NCI-H146 treated with DMSO at 0.1 percent for 48 hours (cell line): ENCODE data around the gene PSD2.

Experiments
- DNase-seq: peaks from one replicate; lab custom pipeline; 2025; ENCODE audit not compliant: unreplicated experiment; lab: John Stamatoyannopoulos, UW

The PSD2 gene

DNA sequence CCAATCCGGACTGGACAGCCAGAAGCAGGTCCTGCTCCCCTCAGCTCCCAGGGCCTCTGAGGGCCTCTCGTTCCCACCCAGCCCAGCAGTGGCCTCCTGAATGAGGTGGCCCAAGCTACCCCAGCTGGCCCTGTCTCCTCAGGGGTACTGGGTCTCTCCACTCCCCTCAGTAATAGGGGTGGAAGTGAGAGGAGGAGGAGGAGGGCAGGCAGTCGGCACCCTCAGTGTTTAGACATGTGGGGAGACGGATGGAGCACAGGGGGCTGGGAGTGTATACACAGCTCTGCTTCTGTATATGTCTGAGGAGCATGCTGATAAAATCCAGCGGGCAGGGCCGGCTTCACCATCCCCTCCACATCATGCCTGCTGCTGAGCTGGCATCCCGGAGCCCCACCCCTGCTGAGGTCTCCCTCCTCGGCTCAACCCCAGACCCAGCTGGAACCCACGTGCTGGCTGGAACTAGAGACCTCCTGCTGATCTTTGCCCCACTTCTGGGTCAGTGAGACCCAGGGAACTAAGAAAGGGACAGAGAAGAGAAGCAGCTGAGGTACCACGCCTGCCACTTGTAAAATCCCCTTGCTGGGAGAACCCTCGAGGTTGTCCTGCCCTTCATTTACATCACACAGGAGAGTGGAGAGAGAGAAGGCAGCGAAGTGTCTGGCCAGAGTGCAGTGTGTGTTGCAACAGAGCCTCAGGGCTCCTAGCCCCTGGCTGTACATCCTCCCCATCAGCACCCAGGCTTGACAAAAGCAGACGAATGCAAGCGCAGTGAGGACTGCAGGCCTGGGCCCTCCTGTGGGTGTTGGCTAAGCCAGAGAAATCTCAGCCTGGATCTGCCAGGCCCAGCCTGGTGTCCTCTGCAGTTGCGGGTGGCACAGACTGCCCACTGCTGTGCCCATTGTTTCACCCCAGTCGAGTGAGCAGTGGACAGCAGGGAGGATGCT lies 77.5 kb downstream of the PSD2 start:
- DNase-seq = no peak

DNA sequence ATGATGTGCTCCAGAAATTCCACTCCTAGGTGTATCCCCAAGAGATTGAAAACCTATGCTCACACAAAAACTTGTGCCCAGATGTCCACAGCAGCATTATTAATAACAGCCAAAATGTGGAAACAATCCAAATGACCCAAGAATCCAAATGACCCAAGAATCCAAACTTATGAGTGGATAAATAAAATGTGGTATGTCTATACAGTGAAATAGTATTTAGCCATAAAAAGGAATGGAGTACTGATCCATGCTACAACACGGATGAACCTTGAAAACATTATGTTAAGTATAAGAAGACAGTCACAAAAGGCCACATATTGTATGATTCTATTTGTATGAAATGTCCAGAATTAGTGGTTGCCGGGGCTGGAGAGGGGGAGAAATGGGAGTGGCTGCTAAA lies 80.3 kb downstream of the PSD2 start:
- DNase-seq = no peak

DNA sequence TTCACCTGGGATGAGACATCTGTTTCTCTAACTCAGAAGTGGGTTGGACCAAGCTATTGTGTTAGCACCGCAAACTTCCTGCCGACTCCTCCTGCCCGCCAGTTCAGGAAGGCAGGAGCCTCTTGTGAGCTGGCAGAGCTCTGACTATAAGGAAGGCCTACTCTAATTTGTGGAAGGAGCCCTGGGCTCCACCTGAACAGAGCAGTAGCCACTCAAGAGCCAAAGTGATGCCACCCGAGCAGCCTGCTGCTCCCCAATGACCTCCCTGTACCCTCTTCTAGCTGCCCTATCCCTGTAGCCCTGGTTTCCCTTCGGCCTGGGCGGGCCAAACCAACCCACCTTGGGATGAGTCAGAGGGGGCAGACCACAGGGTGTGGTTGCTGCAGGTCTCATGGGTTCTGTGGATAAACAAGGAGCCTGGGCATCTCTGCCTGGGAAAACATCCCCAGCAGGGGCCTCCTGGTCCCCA lies 81.6 kb downstream of the PSD2 start:
- no peak for DNase-seq

DNA sequence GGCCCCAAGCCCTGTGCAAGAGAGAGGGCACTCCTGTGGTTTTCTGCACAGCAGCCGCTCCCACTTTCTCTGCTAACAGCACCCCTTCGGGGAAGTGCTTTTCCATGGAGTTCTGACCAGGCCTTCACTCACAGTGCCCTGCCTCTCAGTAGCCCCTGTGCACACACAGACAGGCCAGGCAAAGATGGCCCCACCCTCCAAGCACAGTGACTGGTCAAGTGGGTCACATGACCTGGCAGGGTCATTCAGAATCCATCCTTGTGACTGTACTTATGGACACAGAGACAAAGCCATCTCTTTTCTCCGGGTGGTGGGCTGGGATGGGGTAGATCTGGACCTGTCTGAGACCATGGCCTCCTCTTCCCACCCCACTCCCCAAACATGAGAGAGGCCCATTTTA lies 82.5 kb downstream of the PSD2 start:
- no peak for DNase-seq

DNA sequence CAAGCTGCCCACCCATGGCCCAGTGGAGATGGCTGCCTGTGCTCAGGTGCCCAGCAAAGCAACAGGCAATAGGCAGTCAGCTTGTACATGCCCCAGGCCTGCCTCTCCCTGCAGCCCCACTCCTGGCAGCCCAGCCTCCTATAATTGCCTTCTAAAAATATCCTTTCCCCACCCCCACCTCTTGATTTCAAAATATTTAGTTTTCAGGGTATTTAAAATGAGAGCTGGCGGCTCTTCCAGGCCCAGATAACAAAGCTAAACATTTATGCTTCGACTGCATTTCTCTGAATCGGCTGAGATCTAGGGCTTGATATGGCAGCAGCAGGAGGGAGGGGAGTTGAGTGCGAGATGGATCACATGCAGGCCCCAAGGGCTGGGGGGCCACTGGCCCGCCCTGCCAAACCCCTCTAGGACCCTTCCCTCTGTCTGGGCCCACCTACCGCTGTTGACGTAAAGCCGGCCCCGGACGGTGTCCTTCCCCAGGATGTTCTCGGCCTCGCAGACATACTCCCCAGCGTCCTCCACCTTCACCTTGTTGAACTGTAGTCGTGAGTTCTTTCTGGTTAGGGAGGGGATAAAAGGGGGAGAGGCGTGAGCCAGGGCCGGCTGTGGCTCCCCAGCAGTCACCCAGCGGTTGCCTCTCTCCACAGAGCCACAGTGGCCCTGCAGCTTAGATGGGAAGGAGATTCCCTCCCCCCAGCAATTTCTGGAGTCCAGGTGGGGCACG lies 85.0 kb downstream of the PSD2 start:
- DNase-seq = no peak

DNA sequence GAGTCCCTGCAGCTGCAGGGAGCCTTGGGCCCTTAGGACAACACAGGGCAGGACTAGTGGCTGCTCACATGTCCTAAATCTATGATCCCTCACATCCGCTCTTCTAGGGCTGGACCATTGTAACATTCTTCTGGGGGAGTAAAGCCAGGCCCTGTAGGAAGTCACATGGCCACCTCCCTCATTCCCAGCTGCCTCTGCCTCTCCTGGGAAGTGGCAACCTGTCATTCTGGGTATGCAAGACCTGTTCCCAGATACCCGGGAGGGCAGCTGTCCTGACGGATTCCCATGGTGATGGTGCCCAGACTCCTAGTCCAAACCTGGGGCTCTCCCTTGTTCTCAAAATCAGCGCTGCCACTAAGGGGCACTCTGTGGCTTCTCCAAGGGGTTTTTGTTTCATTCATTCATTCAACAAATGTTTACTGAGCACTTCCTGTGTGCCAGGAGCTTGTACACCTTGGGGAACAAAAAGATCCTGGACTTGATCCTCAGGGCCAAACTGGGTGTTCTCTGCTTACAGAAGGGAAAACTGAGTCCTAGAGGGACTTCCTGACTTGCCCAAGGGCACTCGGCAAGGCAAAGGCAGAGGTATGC lies 85.6 kb downstream of the PSD2 start:
- DNase-seq = no peak

DNA sequence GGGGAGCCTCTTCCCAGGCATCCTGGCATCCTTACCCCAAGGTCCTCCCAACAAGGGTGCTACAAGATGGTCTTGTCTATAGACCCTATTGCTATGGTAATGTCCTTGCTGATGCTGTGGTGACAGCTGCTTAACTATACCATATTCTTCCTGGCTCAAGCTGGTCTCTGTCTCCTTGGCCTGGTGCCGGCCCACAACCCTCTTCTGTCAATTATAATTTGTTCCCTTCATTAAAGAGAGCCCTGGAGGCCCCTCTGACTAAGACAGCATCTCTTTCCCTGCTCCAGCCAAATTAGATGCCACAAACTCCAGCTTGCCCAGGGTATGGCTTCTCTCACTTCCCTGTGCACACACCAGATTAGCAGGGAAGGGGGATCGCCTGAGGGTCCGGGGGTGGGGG lies 86.7 kb downstream of the PSD2 start:
- DNase-seq = no peak

DNA sequence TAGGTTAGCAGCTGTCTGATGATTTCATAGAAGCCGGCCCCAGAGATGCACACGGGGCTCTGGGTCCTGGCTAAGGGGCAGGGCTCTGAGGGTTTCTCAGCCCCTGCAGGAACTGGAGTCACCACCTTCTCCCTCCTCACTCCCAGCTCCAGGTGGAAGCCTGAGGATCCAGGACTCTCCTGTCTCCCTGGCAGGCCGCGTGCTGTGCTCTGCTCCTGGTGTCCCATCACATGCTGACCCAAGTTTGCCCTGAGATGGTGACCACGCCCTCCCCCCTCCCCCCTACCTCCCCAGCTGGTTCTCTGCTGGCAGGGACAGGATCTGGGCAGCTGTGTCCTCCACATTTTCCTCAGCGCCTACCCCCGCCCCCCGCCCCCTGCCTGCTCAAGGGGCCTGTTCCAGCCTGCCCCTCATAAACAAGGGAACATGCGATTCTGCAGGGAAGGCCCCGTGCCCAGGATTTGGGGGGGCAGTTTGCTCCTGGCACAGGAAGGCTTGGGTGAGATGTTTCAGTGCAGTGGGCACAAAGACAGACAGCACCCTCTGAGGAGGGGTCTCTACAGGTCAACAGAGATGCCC lies 87.4 kb downstream of the PSD2 start:
- no peak for DNase-seq

DNA sequence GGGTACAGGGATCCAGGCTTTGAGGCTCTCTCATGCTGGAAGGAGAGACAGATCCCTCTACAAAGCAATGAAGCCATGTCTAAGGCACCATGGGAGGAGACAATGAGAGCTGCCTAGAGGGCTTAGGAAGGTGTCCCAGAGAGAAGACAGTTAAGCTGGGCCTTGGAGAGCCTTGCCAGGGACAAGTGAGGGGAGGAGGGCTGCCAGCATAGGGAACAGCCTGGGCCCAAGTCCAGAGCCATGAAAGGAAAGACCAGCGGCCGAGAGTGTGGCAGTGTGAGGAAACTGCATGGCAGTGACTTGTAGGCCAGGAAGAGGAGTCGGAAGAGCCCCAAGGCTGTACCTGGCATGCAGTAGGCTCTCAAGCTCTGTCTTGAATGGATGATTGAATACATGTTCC lies 88.5 kb downstream of the PSD2 start:
- DNase-seq = no peak

DNA sequence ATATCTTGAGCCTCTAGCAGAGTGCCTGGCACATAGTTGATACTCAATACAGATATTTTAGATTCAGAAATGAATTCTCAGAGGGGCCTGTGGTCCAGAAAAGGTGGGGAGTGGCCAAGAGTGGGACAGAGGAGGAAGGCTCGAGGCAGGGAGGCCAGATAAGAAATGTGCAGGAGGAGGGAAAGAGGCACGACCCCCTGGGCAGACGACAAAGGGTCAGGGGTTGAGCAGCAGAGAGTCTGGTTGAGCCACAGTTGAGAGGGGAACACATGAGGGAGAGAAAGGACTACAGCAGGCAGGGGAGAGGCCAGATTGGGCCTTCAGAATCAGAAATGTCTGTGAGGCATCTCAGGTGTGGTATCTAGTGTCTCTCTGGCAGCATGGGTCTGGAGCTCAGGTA lies 89.1 kb downstream of the PSD2 start:
- DNase-seq = no peak

DNA sequence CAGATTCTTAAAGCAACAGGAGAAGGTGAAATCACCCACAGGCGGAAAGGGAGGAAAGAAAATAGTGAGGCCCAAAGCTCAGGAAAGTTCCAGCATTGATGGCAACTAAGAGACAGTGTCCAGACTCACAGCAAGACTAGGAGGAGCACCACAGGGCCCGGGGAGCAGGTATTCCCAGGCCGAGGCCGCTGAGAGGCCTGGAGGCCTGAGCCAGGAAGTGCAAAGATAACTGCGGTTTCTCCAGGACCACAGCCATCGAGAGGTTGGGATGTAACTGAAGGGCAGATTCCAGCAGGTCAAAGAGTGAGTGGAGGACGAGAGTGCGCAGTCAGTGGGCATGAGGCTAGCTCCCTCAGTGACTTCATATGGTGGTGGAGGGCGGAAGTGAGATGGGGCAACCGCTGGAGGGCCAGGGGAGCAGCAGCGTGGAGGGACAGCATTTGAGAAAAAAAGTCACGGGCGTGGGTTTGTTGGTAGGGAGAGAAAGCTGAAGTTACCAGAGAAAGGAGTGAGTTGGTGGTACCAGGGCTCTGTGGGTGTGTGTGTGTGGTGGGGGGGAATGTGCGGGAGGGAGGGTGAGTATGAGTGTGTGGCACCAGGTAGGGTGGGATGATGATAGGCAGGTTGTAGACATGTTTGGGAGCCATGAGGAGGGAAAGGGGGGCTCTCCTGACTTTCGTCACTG lies 89.7 kb downstream of the PSD2 start:
- no peak for DNase-seq

DNA sequence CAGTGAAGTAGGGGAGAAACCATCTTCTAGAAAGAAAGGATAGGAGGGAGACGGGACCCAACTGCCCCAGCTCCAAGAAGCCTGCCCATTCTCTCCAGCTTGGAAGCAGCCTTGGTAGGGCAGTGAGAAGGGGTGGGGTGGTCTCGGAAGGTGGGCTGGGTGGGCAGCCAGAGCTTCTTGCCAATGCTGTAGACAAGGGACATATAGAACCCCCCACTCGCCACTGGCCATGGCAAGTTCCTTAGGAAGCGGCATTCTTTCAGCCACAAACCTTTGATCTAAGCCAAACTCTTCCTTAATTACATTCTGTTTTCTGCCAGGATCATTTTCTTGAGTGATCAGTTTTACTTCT lies 90.2 kb downstream of the PSD2 start:
- DNase-seq = no peak

DNA sequence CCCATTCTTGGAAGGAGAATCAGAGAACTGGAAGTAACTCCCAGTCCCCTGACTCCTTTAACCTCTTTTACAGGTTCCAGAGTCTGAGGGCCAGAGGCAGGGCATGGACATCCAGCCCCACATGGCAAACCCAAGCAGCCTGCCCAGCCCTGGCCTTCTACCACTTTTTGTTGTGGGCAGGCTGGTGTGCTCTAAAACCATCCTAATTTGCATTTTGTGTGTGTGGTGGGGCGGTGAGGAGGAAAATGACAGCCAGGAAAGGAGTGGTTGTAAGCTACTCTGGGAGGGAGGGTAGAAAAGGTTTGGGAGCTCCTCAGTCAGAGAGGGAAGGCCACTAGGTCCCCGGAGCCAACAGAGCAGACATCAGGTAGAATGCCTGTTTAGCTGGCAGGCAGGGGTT lies 90.6 kb downstream of the PSD2 start:
- no peak for DNase-seq

DNA sequence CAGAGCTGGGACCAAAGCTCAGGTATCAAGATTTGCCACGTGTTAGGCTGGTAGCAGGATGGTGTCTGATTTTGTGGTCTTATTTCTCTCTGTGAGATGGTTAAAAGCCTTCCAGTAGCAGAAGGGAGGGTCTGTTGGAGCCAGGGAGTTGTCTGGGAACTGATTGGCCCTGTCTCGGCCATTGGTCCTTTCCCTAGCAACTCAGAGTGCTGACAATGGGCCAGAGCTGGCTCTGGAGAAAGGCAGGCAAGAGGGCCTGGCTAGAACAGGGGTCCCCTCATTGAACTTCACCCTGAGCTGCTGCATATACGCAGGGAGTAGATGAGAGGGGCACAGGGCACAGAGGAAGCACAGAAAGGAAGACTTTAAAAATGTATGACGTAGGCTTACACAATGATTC lies 92.8 kb downstream of the PSD2 start:
- DNase-seq = no peak

DNA sequence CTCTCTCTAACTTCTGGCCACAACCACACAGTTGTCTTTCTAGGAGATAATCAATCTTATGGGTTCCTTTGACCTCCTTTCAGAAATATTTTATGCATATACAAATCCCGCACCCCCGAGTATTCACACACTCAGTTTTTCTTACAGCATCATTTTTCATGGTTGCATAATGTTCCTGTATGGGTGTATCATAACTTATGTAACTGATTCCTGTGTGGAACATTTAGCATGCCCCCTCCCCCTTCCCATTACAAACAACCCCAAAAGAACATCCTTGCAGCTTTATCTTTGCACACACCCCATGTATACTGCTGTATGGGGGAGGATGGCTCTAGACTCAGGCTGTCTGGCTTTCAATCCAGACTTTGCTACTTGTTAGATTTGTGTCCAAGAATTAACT lies 93.8 kb downstream of the PSD2 start:
- no peak for DNase-seq

DNA sequence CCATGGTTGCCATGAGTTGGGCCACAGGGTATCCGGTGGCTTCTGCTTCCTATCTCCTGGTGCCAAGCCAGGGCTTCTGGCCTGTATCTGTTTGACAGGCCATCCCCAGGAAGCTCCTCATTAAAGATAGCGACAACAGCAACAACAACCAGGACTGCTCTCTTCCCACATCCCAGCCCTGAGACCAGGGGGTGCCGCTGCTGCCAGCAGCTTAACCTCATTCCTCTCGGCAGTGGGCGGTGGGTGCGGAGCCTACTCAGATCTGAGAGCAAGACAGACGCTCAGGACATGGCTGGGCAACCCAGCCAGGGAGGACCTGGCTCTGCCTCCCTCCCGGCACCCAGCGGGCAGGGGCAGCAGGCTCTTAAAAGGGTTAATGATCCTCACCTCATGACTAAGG lies 98.3 kb downstream of the PSD2 start:
- DNase-seq = no peak
